GM19372 (cell line): ENCODE measurements around the gene ACTR1B.
"Not testable (repeated sequence)": the region's sequence is repeated elsewhere in the genome, so short reads cannot be mapped to it uniquely, and the experiment has no call there.

Source experiments
- ATAC-seq: cut with Tn5 transposase; IDR thresholded peaks from one replicate; pipeline ENCODE4 v1.9.1; 2021; ENCODE audit warnings: mild to moderate bottlenecking, low read depth, moderate library complexity; ENCODE audit not compliant: unreplicated experiment

ACTR1B gene

DNA sequence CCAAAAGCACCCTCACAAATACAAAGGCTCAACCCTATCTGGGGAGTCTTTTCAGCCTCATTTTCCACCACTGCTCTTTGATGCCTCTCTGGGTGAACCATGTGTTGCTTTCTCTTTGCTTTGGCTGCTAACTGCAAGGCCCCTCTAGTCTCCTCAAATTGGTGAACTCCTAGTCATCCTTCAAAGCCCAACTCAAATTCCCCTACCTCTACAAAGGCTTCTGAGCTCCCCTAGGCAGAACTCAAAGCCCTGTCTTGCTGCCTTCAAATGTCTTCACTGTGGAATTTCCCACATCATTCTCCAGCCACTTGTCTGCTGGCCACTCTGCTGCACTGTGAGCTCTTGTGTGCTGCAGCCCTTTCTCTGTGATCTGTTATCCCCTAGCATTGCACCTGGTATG is 40.9 kb downstream of the ACTR1B start:
- ATAC-seq, result not testable (repeated sequence)

DNA sequence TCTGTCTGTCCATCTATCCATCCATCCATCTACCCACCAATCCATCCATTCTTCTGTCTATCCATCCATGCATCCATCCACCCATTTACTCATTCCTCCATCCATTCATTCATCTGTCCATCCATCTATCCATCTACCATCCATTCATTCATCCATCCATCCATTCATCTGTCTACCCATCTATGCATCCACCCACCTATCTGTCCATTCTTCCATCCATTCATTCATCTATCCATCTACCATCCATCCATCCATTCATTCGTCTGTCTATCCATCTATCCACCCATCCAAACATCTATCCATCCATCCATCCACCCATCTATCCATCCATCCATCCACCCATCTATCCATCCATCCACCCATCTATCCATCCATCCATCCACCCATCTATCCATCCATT is 43.4 kb downstream of the ACTR1B start:
- ATAC-seq, result not testable (repeated sequence)

DNA sequence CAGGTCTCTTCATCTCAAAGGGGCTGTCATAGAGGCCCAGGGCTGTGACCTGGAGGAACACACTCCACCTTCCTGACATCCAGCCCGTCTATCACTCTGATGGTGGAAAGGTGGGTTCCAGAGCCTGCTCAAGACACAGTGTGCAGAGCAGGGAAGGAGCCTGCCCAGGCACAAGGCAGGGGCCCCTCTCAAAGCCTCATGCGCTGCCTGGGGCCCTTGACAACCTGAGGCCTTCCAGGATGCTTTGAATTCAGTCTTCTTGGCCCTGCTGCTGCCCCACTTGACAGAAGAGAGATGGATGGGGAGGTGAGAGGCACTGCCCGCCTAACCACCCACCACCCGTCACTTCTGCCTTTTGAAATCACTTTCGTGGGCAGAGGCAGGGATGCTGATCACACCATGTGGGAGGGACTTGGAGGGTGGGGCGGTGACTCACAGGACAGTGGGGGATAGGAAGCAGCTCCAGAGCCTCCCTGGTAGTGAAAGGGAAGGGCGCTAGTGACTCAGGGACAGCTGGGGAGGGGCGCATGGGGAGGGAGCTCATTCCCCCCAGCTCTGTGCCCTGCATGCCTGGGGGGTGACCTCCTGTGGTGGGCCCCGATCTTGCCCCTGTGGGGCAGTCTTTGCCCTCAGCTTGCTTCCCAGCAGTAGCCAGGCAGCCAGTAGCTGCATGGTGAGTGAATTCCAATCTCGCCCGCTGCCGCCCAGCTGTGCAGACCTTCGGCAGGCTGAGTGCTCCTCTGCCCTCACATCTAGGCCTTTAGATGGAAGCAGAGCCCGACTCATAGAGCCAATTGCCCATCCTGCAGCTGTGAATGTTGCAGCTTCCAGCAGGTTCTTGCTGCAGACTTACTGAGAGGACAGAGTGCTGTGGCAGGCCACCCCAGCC is 44.7 kb downstream of the ACTR1B start:
- not testable (repeated sequence) for ATAC-seq

DNA sequence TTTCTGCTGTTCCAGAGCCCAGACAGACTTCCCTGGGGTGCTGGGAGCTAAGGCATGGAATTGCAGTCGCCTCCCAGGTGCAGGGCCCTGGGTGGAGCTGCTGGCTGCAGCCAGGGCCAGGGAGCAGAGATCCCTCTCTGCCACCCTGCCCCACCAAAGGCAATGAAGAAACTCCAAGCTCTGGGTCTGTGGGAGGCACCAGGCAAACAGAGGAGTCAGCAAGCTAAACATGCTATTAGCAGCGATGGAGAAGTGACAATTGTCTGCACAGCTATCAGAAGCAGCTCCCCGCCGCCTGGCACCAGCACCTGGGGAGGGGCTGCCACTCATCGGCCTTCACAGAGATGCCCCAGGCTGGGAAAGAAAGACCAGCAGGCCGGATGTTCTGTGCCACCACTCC is 45.9 kb downstream of the ACTR1B start:
- ATAC-seq, result no peak

DNA sequence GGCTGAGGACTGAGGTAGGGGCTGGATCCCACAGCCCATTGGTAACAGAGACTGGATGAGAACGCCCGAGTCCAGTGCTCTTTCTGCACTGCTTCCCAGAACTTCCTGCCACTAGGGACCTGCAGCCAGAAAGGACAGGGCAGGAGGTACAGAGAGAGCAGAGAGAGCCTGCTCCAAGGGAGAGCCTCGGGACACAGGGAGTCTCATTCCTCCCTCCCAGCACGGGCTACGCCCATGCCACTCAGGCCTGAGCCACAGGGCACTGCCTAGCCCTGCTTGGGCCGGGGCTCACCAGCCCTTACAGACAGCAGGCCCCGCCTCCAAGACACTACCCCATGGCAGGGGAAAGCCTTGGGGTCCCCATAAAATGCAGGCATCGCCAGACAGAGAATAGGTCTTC is 48.1 kb downstream of the ACTR1B start:
- ATAC-seq, result not testable (repeated sequence)

DNA sequence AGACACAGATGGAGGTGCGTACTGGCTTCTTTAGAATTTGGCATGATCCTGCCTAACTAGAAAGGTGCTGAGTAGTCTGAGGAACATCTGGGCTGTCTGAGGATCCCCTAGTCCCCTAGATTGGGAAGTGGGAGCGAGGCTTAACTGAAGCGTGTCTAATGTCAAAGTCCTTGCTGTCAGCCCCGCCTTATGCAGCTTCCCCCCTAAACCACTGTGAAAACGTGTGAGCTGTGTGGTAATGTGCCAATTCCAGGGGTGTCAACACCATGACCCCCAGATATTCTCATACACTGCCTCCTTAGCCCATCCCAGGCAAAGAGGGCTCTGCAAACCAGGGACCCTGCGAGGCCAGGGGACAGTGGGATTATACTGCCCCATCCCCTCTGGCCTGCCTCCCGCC is 51.9 kb downstream of the ACTR1B start:
- ATAC-seq, result not testable (repeated sequence)

DNA sequence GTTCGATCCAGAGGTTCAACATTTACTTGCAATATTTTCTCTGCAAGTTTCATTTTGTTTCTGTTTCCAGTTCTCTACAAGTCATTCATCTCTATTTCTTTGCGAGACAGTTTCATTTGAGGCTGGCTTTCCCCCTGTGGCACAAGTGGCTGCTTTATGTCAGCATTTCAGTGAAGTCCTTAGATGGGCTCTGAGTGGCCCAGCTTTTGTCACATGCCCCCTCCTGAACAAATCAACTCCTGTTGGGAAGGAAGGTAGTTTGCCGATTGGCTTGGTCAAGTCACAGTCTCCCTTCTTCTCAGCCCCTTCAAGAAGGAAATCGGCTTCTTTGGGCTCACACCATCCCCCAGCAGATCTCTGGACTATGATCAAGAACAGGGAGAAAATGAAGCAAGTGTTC is 55.1 kb downstream of the ACTR1B start:
- ATAC-seq, result not testable (repeated sequence)
